OCI-M2 (cell line): ENCODE data around the gene MAGEF1.

ENCODE experiments used
- DNase-seq: peaks from one replicate; lab custom pipeline; 2025; ENCODE audit not compliant: unreplicated experiment; lab: John Stamatoyannopoulos, UW

MAGEF1 gene

DNA sequence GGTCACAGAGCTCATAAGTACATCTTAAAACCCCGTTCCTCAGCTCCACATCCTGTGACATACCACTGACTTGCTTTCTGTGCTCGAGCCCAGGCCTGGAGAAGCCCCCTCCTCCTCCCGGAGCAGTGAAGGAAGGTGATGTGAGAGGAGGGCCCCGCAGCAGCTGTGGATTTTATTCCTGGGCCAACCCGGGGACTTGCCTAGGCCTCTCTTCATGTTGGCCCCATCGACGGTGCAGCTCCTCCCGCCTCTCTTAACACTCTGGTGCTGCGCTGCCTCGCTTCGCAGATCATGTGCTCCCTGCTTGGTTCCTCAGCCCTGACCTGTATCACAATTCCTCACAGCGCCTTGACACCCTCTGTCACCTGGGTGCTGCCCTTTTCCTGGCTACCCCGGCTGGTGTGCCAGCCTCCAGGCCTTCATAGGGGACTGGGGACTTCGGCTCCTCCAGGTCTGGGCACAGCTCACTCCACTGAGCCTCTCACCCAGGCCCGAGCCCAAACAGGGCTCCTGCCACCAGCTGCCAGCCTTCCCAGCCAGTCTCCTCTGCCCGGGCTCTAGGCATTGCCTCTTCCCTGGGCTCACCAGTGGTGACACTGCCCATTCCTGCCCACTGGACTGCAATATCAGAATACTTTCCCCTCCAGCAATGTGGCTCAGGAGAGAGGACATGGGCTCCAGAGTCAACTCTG is 21.5 kb downstream of the MAGEF1 start:
- no peak for DNase-seq

- no peak for DNase-seq
These were observed 23.0 kb downstream of the MAGEF1 start for GRCh38 chr3:184688882-184689271.

DNA sequence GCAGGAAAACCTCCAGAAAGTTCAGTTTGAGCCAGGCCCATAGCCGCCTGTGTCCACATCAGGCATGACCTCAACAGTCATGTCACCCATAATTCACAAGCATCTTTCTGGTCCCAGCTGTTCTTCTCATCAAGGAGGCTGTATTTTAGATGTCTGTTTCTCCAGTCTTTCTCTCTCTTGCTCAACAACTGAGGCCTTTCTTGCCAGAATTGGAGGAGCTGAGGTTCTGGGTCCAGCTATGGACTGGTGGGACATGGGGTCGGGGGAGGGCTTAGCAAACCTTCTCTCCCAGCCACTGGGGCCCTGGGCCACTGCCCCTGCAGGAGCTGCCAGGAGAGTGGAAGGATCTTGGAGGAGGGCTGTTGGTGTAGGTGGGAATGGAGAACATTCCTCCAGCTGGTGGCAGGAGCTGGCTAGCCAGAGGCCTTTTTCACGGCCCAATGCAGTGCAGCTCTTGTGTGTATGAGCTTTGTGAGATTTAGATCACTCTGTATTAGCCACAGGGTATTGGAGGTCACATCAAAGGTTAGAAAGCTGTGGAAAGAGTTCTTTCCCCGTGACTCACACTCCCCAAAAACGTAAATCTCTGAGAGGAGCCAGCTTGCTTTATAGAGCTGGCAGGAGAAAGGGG is 23.5 kb downstream of the MAGEF1 start:
- DNase-seq = no peak

DNA sequence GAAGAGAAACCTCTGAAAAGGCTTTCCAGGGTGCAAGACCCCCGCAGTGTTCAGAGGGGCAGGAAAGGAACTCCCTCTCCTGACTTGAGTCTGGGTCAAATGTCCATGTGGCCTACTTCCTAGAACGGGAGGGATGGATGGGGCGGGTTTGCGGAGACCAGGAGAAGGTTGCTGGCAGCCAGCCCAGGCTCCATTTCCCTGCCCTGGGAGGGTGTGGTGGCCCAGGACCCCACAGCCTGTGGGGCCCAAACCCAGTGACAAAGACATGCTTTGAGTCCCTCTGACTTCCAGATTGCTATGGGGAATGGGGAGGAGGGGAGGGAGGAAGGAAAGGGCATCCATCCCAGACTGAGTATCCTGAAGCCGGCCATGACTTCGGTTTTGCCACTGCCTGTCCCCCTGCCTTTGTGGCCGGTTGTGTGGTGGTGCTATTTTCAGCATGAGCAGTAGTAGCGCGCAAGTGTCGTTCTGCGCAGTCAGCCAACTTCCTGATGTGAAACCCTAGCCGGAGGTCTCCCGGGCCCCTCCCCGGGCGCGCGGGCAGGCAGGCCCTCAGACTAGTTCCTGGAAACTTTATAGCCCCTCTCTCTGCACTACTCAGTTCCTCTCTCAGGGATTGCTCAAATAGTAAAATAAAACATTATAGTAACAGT is 24.4 kb downstream of the MAGEF1 start:
- no peak for DNase-seq

DNA sequence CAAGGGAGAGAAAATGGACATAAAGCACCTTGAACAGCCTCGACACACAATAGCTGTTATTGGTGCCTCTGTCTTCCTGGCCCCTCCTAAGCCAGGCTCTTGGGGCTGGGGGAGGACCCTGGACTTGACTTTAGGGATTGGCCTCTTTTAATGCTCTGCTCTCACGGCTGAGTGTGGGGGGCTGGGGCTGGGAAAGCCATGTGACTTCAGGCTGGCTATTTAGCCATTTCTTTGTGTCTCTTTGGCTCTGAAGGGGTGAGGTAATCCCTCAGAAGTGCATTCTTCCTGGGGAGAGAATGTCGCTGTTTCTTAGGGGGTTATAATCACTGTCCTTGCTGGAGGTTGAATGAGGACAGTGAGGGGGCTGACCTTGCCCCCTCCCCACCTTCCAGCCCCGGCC is 26.2 kb downstream of the MAGEF1 start:
- no peak for DNase-seq

DNA sequence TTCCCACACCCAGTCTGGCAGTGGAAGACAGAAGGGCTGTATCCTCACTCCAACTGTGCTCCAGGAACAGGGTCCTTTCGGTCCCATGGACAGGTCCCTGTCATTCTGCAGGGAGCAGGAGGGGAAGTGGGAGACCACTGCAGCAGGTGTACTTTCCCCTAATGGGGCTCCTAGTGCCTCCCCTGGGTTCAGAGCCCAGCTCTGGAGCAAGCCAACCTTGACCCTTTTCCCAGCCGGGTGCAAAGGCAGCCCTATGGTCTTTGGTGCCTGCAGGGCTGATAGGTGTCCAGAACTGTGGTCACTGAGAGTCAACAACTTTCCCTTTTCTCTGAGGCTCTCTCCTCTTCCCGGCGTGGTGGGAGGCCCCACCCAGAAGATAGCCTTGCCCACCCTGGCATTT is 26.8 kb downstream of the MAGEF1 start:
- DNase-seq = no peak

GRCh38 chr3:184683900-184684560 is 27.8 kb downstream of the MAGEF1 start:
- no peak for DNase-seq

GRCh38 chr3:184683234-184683633 is 28.6 kb downstream of the MAGEF1 start:
- no peak for DNase-seq

DNA sequence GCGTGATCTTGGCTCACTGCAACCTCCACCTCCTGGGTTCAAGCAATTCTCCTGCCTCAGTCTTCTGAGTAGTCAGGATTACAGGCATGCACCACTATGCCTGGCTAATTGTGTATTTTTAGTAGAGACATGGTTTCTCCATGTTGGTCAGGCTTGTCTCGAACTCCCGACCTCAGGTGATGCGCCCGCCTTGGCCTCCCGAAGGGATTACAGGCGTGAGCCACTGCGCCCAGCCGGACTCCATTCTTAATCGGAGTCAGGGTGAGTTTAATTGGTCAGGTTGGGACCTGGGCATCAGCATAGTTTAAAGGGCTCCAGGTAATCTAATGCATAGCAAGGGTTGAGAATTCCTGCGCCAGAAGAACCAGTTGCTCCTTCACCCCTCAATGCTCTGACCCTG is 29.2 kb downstream of the MAGEF1 start:
- no peak for DNase-seq

- no peak for DNase-seq
These were observed 31.2 kb downstream of the MAGEF1 start for GRCh38 chr3:184680385-184681345.

GRCh38 chr3:184679056-184679816 is 32.6 kb downstream of the MAGEF1 start:
- DNase-seq = no peak

GRCh38 chr3:184678317-184679055 is 33.4 kb downstream of the MAGEF1 start:
- DNase-seq = no peak

DNA sequence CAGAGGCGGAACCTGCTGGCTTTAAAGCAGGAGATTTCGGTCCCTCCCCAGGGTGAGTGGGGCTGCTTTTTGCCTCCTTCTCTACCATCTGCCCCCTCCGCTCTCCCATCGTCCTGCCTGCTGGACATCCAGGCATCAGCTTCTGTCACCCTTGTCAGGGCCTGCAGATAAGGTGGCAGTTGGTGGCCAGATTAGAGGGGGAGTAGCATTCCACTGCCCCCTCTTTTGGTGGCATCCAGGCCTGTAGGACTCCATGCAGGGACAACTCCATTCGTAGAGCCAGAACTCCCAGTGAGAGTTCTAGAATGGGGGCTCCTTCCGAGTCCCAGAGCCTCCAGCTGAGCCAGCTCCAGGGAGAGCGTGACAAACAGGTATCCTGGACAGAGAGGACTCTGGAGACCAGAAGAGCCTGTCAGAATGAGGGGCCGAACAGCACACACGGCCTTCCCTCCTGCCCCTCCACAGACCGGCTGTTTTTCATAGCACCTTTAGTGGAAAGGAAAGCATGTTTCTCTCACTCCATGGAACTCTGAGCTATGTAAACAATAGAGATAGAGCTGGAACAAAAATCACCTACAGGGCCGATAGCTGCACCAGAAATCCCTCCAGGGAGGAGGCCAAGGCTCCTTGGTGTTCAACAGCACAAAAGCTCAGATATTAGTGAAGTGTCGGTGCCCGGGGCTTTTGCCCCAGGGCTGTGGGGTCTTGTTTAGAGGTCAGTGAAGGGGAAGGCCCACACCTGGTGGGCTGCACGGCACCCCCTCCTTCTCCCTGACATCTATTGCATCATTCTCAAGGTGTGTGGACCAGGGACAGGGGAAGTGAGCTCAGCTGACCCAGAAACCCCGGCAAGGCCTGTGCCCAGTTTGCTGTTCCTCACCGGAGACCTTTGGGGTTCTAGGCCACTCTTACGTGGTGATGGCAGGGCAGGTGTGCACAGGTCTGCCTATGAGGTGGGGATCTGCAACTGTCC is 34.2 kb downstream of the MAGEF1 start:
- no peak for DNase-seq

DNA sequence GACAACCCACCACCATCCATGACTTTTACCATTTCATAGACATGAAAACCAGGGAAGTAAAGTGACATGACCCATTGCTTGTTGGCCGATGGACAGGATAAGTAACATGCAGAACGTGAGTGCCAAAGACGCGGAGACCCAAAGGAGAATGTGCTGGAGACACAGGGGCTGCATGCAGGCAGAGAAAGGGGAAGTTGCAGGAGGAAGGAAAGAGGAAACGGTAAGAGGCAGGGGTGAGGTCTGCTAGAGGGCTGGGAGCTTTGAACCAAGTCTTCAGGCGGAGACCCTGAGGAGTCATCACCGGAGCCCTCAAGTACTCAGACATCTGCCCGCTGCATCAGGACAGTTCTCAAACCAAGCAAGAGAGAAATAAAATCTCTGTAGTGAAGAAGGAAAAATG is 34.9 kb downstream of the MAGEF1 start:
- no peak for DNase-seq

DNA sequence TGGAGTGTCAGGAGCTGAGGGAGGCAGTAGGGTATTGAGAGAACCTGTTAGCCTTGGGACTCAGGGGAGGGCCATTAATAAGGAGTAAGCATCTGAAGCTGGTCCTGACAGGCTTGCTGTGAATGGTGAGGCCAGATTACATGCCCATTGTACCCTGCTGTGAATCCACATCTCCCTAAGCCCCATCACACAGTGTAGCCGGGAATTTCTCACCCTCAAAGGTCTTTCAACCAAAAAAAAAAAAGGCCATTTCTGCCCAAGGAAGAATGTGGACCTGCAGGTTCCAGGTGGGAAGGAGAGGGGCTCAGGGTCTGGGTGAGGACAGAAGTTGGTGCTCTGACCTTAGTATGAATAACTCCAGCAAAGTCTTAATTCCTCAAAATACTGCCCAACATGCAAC is 37.2 kb downstream of the MAGEF1 start:
- DNase-seq = no peak

GRCh38 chr3:184672977-184673870 is 38.6 kb downstream of the MAGEF1 start:
- DNase-seq = no peak

DNA sequence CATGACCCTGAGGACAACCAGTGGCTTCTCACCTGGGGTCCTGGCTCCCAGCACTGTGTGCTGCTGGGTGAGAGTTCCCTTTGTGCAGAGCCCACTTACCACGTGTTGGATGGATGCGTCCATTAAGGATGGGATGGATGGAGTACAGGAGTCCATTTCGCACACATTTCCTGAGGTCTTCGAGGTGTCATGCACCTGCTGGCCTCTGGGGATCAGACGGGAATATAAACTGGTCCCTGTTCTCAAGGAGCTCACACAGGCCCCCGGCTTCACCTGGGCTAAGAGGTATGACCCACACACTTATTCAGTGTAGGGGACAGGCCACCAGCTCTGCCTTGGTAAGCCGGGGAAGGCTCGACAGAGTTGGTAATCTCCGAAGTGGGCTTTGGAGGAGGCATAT is 39.5 kb downstream of the MAGEF1 start:
- DNase-seq = no peak
